Head of caudate nucleus (tissue), 42 donors: ENCODE data around the gene RBM3.
"Not testable (repeated sequence)": the region's sequence is repeated elsewhere in the genome, so short reads cannot be mapped to it uniquely, and the experiment has no call there.

Experiments used
- DNase-seq, 42 donors: peaks; one replicate each; pipeline versions ENCODE4 v3.0.0 to v3.0.0-alpha.2; 2020 to 2021; ENCODE audit warnings: mixed read lengths in 7 of 42
- intact Hi-C: fragments of 100-400 bp; cut with DNase I; formaldehyde crosslinking; loops from one replicate; pipeline ENCODE4 v1.15.0; 2022

The RBM3 gene

GRCh38 chrX:48574270-48575266, at the start of gene RBM3:
RBM3 (plus strand) TSS chrX:48574484; CDS start chrX:48575181, 697 bp downstream.
- peak; percentile 84 to 96 (median 92) for DNase-seq
- intact Hi-C loops, result no loop called here

GRCh38 chrX:48525853-48526252, 48.4 kb upstream of the RBM3 start:
- DNase-seq, intact Hi-C loops: not testable (repeated sequence)

GRCh38 chrX:48530736-48531135, 43.5 kb upstream of the RBM3 start:
- DNase-seq, result no peak
- intact Hi-C loops, result no loop called here

GRCh38 chrX:48531358-48531959, 42.8 kb upstream of the RBM3 start:
- no peak for DNase-seq
- intact Hi-C loops, result no loop called here

- no peak for DNase-seq
- intact Hi-C loops, result no loop called here
Measured at GRCh38 chrX:48532161-48532560, 42.1 kb upstream of the RBM3 start.

- intact Hi-C loops, result no loop called here
- DNase-seq, result no peak
Measured at GRCh38 chrX:48533165-48533564, 41.1 kb upstream of the RBM3 start.

- peak in 1 of 42 donors; percentile 1 for DNase-seq
- intact Hi-C loops, result no loop called here
Measured at GRCh38 chrX:48538641-48539344, 35.5 kb upstream of the RBM3 start.

GRCh38 chrX:48539345-48540027, 34.8 kb upstream of the RBM3 start, which contains the start of gene TBC1D25:
TBC1D25 (plus strand) TSS chrX:48539714; CDS start chrX:48539798, 84 bp downstream.
- intact Hi-C loops, result loop anchor here (5.0 kb wide), 1 partner anchor 258 kb away; no protein-coding TSS in a partner anchor
- peak; percentile 87 to 98 (median 94) for DNase-seq

GRCh38 chrX:48540028-48540375, 34.3 kb upstream of the RBM3 start:
- peak in 35 of 42 donors; percentile 9 to 64 (median 29) for DNase-seq
- intact Hi-C loops, result loop anchor here (5.0 kb wide), 1 partner anchor 257 kb away; no protein-coding TSS in a partner anchor

- no peak for DNase-seq
- intact Hi-C loops, result loop anchor here (5.0 kb wide), 1 partner anchor 257 kb away; no protein-coding TSS in a partner anchor
Measured at GRCh38 chrX:48540480-48540879, 33.8 kb upstream of the RBM3 start.

- intact Hi-C loops, result loop anchor here (5.0 kb wide), 1 partner anchor 256 kb away; no protein-coding TSS in a partner anchor
- no peak for DNase-seq
Measured at GRCh38 chrX:48541140-48541814, 33.0 kb upstream of the RBM3 start.

GRCh38 chrX:48548871-48549270, 25.4 kb upstream of the RBM3 start:
- intact Hi-C loops, result no loop called here
- no peak for DNase-seq

- DNase-seq, intact Hi-C loops: not testable (repeated sequence)
Measured at GRCh38 chrX:48555731-48556325, 18.5 kb upstream of the RBM3 start.

GRCh38 chrX:48558271-48558670, 16.0 kb upstream of the RBM3 start:
- no peak for DNase-seq
- intact Hi-C loops, result no loop called here

- DNase-seq, result no peak
Measured at GRCh38 chrX:48559636-48560035, 14.6 kb upstream of the RBM3 start.

GRCh38 chrX:48560056-48560455, 14.2 kb upstream of the RBM3 start:
- no peak for DNase-seq
- intact Hi-C loops, result no loop called here

More at GRCh38 chrX:48559636-48560035, 14.6 kb upstream of the RBM3 start:
- intact Hi-C loops, result no loop called here

- no peak for DNase-seq
- intact Hi-C loops, result no loop called here
Measured at GRCh38 chrX:48560681-48561080, 13.6 kb upstream of the RBM3 start.

- intact Hi-C loops, result no loop called here
- no peak for DNase-seq
Measured at GRCh38 chrX:48569958-48570357, 4.3 kb upstream of the RBM3 start.
